Measurements from ENCODE around the gene AGR2.
"Not testable (repeated sequence)": the region's sequence is repeated elsewhere in the genome, so short reads cannot be mapped to it uniquely, and the experiment has no call there.

AGR2 gene

GRCh38 chr7:16773326-16773725, 31.5 kb downstream of the AGR2 start:
- no peak for DNase-seq

- no peak for DNase-seq
Observed at GRCh38 chr7:16770657-16771329, 34.0 kb downstream of the AGR2 start.

GRCh38 chr7:16769994-16770393, 34.8 kb downstream of the AGR2 start:
- not testable (repeated sequence) for DNase-seq

- DNase-seq: no peak
Observed at GRCh38 chr7:16765436-16765859, 39.4 kb downstream of the AGR2 start.

GRCh38 chr7:16764942-16765341, 39.9 kb downstream of the AGR2 start:
- no peak for DNase-seq

- no peak for DNase-seq
Observed at GRCh38 chr7:16762177-16762576, 42.6 kb downstream of the AGR2 start.

GRCh38 chr7:16759840-16760239, 45.0 kb downstream of the AGR2 start:
- DNase-seq: no peak

- no peak for DNase-seq
Observed at GRCh38 chr7:16758631-16759611, 45.9 kb downstream of the AGR2 start.

GRCh38 chr7:16758036-16758435, 46.8 kb downstream of the AGR2 start:
- DNase-seq: no peak

- no peak for DNase-seq
Observed at GRCh38 chr7:16755397-16755796, 49.4 kb downstream of the AGR2 start.

- DNase-seq: no peak
Observed at GRCh38 chr7:16754856-16755317, 49.9 kb downstream of the AGR2 start.

GRCh38 chr7:16753932-16754855, 50.6 kb downstream of the AGR2 start:
- DNase-seq: no peak

GRCh38 chr7:16753102-16753931, 51.5 kb downstream of the AGR2 start, which contains the start of gene TSPAN13:
Gene TSPAN13 (plus strand): TSS chr7:16753755. CDS start chr7:16753968, 213 bp downstream.
- DNase-seq: no peak

GRCh38 chr7:16747102-16747501, 57.7 kb downstream of the AGR2 start:
- DNase-seq: no peak

GRCh38 chr7:16745645-16746044, 59.2 kb downstream of the AGR2 start:
- DNase-seq: no peak

GRCh38 chr7:16744518-16745250, 60.1 kb downstream of the AGR2 start:
- DNase-seq: no peak

GRCh38 chr7:16743236-16743635, 61.6 kb downstream of the AGR2 start:
- DNase-seq: no peak

GRCh38 chr7:16742547-16742946, 62.3 kb downstream of the AGR2 start:
- no peak for DNase-seq

Measured in activated gamma-delta T cell (primary cell).